NCI-H526 (cell line): ENCODE measurements around the gene UPK1A.

Experiments
- DNase-seq, 2 experiments: peaks; one replicate each; lab custom pipeline; 2025; lab: John Stamatoyannopoulos, UW

UPK1A gene

DNA sequence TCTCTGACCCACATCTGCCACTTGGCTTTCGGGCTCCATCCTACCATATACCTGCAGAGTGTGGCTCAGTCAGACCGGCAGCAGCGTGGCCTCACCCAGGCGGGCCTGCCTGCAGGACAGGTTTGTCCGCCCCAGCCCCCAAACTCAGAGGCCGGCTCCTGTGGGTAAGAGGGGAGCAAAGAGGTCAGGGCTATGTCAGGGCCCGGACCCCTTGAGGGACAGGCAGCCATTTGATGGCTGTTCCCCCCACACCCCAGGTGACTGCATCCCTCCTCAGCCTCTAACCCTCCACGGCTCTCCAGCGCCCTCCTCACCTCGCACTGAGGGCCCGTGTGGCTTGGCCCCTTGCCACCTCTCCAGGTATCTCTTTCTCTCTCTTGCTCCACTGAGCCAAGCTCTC, 25.7 kb downstream of the UPK1A start:
- no peak for DNase-seq

DNA sequence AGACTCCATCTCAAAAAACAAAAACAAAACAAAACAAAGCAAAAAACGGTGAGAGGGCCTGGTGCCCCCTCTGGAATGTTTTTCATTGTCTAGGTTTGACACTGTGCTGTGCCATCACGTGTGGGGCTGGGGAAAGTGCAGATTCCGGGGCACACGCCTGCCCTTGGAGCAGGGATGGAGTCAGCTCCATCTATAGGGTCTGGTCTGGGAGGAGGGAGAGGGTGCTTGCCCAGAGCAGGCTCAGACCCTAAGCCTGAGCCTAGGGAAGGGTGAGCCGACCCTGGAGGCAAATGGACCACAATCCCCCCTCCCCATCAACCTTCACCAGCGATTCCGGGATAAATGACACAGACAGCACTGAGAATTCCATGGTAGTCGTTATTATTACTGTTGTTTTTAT, 27.1 kb downstream of the UPK1A start:
- no peak for DNase-seq

DNA sequence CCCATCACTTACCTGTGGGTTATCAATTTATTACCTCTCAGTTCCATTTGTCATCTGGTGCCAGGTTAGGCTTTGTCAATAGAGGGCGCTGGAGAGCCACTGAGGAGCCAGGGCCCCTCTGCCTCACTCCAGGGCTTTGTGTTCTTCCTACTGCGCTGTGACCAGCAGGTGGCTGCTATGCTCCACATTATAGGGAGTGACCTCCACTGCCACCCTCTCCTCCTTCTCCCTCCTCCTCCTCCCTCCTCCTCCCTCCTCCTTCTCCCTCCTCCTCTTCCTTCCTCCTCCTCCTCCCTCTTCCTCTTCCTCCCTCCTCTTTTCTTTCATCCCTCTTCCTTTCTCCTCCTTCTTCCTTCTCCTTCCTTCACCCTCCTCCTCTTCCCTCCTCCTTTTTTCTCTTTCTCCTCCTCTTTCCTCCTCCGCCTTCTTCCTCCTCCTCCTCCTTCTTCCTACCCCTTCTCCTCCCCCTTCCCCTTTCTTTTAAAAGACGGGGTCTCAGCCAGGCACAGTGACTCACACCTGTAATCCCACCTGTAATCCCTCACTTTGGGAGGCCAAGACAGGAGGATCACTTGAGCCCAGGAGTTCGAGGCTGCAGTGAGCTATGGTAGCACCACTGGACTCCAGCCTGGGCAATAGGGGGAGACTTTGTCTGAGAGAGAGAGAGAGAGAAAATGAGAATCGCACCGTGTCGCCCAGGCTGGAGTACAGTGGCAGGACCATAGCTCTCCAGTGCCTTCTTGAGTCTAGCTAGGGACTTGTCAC, 27.7 kb downstream of the UPK1A start:
- peak; percentile 79 to 97 for DNase-seq

DNA sequence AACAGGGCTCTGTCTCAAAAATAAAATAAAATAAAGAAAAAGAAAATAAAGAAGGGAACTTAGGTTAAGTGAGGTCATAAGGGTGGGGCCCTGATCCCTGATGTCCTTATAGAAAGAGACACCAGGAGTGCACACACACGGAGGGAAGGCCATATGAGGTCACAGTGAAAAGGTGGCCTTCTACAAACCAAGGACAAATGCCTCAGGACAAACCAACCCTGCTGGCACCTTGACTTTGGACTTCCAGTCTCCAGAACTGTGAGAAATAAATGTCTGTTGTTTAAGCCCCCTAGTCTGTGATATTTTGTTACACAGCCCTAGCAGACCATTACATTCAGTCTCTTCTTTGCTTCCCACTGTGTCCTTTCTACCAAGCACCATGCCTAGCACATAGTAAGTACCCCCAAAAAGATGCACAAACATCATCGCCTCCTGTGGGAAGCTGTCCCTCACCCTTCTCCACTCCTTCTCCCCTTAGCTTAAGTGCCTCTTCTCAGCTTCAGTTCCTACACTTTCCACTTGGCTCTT, 29.6 kb downstream of the UPK1A start:
- no peak for DNase-seq

DNA sequence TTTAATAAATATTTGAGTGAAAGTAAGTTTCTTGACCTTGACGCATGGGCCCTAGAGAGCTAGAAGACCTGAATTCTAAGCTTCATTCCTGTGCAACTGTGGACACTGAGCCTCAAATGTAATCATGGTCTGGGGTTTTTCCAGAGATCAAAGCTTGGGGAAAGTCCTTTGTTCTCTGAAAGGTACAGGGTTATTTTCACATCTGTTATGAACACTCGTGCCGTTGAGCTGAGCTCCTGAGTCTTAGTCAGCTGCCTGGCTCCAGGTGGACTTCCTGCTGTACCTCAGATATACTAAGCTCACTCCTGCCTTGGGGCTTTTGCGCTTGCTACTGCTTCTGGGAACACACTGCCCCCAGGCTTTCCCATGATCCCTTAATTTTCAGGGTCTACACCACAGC, 30.5 kb downstream of the UPK1A start:
- DNase-seq, result no peak

DNA sequence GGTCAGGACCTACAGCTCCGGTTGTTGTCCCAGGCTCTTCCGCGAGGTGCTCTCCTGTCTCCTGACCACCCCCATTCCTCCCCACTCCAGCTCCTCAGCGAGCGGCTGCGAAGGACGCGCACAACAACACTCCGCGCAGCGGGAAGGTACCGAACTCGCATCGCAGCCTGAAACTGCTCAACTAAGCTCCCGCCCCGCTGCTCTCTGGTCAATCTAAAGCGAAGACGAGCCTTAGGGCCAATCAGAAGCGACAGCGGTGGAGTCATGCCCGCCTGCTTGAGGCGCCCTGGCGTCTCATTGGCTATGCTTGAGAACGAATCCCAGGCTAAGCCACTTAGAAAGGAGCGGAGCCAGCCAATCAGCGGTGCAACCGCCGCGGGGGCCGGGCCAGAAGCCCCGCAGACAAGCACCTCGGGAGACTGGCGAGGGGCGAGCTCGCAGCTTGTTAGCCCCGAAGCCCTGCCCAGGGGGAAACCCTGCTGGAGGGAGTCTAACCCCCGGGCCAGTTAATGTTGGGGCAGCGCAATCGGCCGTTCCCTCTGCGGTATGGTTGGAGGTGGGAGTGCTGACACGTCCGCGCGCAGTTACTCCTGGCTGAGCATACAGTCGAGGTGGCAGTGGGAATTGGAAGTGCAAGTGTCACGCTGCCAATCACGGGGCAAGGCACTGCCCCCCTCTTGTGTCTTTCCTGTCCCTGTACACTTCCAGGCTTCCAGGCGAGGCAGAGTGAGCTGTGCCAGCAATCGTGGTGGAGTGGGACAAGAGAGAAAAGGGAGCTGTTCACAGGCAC, 36.1 kb downstream of the UPK1A start:
- DNase-seq, result peak; percentile 99 to 100

DNA sequence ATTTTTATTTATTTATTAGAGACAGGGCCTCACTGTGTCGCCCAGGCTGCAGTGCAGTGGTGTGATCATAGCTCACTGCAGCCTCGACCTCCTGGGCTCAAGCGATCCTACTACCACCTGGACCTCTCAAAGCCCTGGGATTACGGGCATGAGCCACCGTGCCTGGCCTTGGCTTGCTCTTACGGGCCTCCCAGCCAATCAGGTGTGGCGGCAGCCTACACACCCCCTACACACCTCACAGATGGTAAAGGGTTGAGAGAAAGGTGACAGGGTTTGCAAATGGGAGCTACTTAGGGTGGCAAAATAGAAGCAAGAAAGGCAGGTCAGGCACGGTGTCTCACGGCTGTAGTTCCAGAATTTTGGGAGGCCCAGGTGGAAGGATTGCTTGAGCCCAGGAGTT, 37.0 kb downstream of the UPK1A start:
- peak in 1 of 2 experiments; percentile 28 for DNase-seq

DNA sequence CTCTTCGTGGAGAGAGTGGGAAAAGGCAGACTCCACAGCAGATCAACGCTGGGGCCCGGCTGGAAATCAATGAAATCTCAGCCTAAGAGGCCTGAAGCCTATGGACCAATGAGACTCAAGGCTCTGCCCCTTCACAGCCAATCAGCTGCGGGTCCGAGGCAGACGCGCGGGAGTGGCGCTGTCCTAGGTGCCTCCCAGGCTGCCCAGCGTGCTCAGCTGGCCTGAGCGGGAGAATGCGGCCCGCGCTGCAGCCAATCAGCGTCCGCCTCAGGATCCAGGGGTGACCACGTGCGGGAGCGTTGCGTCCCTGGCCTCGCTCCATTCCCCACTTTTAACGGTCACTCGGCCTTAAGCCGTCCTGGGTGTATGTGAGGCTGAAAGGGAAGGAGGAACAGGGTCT, 37.9 kb downstream of the UPK1A start, which contains the start of gene ZBTB32:
ZBTB32 (plus strand) TSS at position 341 of the 400 bp plus-strand sequence. CDS start 10,069 bp downstream, outside the sequence.
- DNase-seq, result no peak

DNA sequence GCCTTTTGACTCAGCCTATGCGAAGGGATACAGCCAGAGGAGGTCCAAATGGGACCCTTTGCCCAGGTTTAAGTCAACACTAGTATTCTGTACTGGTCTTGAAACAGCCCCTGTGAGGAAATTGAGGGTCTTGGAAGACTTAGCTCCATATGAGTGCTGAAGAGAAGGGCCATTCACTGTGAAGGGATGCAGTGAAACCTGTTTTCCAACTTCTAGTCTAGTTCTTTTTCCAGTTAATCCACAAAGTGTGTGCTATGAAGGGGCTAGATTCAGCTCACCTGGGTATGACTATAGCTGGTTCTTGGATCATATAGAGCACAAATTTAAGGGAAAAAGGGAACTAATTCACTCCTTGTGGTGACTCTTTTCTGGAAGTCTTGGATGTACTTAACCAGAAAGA, 42.1 kb downstream of the UPK1A start:
- DNase-seq, result no peak

DNA sequence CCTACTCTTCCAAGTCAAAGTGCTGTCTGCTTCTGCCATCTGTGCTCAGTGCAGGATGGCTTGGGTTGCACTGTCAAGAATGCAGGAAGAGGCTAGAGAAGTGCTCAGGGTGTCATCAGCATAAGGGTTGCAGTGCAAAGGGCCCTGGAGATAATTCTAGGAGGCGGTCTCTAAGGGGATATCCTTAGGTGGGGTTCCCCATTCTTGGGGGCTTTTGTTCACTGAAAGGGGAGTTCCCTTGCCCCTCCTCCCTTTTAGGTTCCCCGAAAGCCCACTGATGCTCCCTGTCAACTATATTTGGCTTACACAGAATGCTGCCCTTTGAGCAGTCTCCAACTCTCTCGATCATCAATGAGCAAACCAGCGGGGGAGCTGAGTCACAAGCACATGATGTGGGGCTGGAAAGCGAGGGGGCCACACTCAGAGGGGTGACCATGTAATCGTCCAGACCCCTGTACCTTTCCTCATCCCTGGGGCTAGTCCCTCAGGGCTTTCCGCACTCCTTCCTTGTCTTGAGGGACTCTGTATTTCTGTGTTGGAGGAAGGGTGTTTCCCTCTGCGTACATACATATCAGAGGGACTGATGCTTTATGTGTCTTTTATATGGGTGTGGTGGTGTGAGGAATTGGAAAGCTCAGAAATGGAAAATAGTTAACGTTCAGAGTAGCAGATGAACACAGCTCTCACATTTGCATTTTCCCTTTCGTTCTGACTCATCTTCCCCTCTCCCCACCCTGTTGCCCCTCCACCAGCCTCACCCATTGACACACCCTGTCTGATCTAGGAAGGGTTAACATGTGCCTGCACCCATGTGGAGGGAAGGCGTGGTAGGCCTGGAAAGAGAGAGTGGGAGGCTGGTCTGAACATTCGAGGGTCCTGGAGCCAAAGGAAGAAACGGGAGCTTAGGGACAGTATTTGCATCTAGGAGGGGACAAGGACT, 44.7 kb downstream of the UPK1A start:
- DNase-seq, result no peak

DNA sequence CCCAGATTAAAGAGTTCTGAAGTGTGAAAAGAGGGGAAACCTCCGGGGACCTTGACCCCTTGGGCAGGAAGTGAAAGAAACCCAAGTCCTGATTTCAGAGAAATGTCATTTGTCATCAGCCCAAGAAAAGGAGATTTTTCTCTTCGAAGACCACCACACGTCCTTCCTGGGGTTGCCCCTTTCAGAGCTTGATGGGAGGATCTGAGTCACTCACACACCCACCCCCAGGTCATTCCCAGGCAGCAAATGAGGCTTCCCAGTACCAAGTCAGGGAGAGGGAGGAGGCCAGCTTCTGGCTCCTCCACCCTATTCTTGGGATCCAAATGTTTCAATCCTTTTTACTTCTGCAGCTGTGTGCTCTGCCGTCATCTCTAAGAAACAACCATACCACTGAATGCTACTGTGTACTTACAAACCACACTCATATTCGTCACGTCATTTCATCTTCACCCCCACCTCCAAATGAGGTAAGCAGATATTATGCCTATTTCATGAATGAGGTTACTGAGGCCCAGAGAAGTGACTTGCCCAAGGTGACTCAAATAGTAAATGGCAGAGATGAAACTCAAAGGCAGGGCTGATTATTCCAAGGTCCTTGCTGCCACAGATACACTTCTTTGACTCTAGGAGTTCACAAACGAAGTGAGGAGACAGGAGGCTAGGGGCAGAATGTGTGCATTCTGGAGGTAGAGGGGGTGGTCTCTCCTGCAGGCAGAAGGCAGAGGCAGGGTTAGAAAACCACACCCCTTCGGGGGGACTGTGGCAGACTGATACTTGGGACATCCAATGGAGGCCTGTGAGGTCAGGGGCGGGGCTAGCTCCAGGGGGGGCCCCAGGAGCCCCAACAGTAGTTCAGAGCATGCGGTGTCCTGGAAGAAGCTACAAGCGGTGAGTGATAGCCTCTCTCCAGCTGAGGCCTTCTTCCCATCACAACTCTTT, 46.5 kb downstream of the UPK1A start:
- no peak for DNase-seq

DNA sequence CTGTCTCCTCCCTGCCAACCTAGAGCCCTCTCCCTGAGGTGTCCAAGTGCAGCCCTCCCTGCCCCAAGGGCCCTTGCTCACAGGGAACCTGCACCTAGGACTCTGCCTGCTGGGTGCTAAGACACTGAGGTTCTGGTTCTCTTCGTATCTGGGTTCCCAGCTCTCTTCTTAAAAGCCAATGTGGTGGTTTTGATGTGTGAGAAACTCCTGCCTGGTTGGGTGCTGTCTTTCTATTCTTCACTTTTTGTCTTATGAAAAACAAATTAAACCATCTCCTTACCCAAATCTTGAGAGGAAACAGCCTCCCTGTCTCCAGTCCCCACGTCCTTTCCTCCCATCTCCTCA, 47.2 kb downstream of the UPK1A start:
- DNase-seq, result no peak

DNA sequence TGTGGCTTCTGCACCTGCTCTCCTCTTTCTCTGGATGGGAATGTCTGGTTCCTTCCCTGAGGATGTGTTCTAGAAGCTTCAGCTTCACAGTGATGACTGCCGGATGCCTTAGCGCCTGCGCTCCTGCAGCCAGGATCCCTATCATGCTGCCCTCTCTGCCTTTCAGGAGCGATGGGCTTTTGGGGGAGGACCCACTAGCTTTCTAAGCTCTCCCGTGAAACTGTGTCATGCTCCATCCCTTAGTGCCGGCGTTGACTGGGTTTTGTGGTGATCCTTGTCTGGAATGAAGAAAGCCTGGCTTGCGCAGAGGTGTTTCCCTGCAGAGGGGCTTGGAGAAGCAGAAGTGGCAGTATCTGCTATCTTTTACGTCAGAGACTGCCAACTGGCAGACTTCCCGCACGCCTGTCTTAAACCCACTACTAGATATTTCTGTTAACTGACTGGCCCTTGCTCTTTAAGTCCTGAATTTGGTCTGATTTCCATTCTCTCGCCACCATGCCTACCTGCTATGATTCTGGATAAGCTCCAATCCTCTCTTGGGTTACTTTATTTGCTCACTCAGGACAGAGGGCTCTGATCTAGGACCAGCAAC, 47.7 kb downstream of the UPK1A start:
- DNase-seq, result no peak

DNA sequence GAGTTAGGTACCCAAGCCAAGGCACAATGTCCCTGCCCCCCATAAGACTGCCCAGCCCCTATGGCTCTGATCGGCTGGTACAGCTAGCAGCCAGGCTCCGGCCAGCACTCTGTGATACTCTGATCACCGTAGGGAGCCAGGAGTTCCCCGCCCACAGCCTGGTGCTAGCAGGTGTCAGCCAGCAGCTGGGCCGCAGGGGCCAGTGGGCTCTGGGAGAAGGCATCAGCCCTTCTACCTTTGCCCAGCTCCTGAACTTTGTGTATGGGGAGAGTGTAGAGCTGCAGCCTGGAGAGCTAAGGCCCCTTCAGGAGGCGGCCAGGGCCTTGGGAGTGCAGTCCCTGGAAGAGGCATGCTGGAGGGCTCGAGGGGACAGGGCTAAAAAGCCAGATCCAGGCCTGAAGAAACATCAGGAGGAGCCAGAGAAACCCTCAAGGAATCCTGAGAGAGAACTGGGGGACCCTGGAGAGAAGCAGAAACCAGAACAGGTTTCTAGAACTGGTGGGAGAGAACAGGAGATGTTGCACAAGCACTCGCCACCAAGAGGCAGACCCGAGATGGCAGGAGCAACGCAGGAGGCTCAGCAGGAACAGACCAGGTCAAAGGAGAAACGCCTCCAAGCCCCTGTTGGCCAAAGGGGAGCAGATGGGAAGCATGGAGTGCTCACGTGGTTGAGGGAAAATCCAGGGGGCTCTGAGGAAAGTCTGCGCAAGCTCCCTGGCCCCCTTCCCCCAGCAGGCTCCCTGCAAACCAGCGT, 48.5 kb downstream of the UPK1A start:
- peak in 1 of 2 experiments; percentile 21 for DNase-seq

DNA sequence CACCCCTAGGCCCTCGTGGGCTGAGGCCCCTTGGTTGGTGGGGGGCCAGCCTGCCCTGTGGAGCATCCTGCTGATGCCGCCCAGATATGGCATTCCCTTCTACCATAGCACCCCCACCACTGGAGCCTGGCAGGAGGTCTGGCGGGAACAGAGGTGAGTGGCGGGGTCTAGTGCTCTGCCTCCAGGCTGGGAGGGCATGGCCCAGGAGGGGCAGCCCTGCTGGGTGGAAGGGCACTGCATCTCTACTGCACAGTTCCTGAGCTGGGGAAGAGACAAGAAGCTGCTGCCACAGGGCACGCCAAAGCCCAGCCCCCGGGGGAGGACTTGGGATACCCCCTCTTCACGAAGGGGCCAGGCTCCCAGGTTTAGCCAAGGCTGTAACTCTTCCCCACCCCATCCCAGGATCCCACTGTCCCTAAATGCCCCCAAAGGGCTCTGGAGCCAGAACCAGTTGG, 49.1 kb downstream of the UPK1A start:
- DNase-seq, result no peak

DNA sequence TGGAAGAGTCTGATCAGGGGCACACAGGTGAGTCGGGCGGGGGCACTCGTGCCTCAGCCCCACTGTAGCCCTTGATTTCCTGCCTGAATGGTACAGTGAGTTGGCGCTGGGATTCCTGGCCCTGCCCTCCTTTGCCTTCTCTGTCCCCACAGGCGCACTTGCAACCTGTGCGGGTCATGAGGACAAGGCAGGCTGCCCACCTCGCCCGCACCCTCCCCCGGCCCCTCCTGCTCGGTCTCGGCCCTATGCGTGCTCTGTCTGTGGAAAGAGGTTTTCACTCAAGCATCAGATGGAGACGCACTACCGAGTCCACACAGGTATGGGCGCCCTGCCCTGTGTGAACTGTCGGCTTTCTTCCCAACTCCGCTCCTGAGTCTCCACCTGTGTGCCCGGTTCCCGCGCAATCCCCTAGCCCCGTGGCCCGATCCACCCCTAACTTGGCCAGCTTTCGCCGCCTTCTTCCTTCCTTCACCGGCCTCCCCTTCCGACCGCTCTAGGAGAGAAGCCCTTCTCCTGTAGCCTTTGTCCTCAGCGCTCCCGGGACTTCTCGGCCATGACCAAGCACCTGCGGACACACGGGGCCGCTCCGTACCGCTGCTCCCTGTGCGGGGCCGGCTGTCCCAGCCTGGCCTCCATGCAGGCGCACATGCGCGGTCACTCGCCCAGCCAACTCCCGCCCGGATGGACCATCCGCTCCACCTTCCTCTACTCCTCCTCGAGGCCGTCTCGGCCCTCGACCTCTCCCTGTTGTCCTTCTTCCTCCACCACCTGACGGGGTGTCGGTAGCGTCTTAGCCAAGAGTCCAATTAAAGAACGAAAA, 49.9 kb downstream of the UPK1A start:
- peak; percentile 71 to 87 for DNase-seq

DNA sequence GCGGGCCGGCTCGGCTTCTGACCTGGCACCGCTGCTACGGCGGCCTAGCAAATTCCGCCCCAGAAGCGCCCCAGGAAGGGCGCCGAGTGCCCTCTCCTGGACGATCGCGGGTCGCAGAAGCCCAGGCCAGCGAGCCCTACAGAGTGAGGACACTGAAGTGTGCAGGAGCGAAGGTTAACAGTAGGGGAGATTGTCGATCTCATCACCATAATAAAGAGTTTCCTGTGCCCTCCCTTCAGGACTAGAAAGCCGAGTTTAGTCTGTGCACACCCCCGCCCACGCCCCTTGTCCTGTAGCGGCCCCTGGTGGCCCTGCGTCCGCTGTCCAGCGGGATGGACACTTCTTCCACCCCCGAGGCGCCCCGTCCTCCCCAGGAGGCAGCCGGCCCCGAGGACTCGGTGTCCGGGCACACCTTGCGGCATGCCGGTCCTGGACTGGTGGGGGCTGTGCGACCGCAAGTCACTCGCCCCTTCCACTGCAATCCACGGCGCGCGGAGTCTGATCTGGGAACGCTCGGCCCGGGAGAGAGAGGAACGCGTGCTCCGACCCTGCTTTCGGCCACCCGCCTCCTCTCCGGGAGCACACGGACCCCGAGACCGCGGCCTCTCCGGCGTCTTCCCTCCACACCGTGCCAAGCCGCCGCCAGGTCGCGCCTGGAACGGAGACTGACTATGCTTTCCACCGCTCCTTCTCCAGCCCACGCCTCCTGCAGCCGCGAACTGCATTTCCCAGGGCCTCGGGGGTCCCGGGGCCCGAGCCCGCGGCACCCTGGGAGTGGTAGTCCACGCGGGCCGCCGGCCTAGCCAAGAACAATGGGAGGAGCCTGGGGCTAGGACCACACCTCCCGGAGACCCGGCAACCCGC, 50.7 kb downstream of the UPK1A start:
- DNase-seq, result peak; percentile 76 to 92
